T-helper 2 cell treated with Interferon-gamma antibody and Interleukin-4, amounts not matched to agents 100 ng/mL and 5 ng/mL, for 36 hours (primary cell): Measurements from ENCODE around the gene HIF3A. TPM values are rescaled to one million over a fixed set of nuclear protein-coding genes. Genes with fewer than 3 reads are reported as not detected.
"Not testable (repeated sequence)": the region's sequence is repeated elsewhere in the genome, so short reads cannot be mapped to it uniquely, and the experiment has no call there.

Experiments used
- intact Hi-C: fragments of 100-400 bp; cut with micrococcal nuclease; formaldehyde crosslinking; loops from one replicate; pipeline ENCODE4 v1.15.1; 2023
- total RNA-seq: library from RNA; stranded (reverse); gene quantifications from 2 replicates; pipeline ENCODE4 v1.2.3, GENCODE V29; 2022

Gene HIF3A
- total RNA-seq, 1 donor from 2014 or later: not detected

GRCh38 chr19:46291829-46292228 is 5.0 kb upstream of the HIF3A start:
- intact Hi-C loops: no loop called here

- intact Hi-C loops: no loop called here
Observed at GRCh38 chr19:46294494-46294893, 2.3 kb upstream of the HIF3A start.

DNA sequence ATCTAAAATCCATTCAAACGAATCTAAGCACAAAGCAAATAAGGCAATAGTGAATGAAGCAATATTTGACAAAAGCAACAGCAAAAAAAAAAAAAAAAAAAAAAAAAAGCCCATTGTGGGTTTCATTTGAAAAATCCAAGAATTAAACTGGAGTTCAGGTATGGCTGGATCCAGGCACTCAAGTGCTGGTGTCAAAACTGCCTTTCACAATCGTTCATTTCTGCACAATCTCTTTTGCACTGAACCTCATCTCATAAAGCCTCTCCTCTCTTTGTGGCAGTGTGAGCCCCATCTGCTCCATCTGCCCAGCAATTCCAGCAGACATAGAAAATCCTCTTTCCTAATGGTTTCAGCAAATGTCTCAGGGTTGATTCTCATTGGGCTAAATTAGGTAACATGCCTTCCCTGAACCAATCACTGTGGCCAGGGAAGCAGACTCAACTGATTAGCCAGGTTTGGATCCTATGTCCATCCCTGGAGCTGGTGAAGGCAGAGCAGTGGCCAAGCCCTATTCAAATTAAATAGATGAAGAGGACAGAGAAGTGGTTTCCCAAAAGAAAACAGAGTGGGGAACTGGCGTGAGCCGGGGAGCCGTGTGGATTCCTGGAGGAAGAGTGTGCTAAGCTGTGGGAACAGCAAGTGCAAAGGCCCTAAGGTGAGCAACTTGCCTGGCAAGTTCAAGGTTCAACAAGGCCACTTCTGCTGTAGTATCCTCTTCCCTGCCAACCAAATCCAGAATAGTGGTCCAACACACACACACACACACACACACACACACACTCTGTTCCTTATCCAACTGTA is 1.2 kb upstream of the HIF3A start:
- intact Hi-C loops: no loop called here

- intact Hi-C loops: no loop called here
Observed at GRCh38 chr19:46296202-46296480, 701 bp upstream of the HIF3A start.

DNA sequence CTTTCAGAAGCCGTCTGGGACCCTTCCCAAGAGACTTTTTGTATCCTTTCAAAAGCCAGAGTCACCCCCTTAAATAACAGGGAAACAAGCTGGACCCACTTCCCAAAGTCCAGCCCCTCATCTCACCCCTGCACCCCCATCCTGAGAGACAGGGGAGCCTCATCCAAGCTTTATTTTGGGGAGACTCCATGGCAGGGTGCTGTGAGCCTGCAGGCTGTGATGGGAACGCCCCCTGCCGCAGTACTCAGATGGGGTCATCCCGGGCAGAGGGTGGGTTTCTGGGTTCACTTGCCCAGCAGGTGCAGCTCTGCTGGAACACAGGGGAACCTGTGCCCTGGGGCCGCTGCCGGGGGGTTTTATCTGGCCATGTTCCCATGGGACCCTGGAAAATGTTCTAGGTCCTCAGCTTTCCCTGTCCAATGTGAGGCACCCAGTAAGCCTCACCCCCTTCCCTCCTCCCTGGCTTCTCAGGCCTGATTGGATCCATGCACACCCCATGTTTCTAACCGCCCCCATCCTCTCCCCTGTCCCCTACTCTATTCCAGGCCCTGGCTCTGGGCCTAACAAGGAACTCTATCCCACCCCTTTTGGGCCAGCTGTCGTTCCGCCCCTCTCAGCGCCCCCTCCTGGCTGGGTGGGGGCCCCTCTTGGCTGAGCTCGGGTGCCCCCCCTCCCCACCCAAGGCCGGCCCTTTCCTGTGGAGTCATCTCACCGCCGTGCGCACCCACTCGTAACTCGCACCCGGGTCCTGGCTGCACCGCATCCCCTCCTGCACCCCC is 1.0 kb downstream of the HIF3A start:
- intact Hi-C loops: no loop called here

GRCh38 chr19:46298479-46299003 is 1.7 kb downstream of the HIF3A start:
- intact Hi-C loops: no loop called here

- intact Hi-C loops: no loop called here
Observed at GRCh38 chr19:46299004-46299509, 2.2 kb downstream of the HIF3A start.

- intact Hi-C loops: no loop called here
Observed at GRCh38 chr19:46299695-46300094, 2.9 kb downstream of the HIF3A start.

GRCh38 chr19:46303322-46303690 is 6.5 kb downstream of the HIF3A start:
- intact Hi-C loops: no loop called here

GRCh38 chr19:46303691-46304397 is 7.0 kb downstream of the HIF3A start:
- intact Hi-C loops: no loop called here

GRCh38 chr19:46306501-46306900 is 9.7 kb downstream of the HIF3A start:
- intact Hi-C loops: no loop called here

DNA sequence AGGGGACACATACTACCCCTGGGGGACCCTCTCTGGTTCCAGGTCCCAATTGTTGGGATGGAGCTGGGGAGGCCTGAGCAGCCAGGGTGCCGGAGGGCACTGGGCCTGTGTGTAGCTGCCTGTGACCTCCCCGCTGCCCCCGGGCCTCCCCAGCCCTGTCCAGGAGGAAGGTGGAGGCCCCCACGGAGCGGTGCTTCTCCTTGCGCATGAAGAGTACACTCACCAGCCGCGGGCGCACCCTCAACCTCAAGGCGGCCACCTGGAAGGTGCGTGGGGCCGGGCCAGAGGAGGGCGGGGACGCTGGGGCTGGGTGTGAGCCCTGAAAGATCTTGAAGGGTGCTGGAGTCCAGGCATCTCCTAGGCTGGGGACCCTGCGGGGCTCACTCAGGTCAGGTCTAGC is 11.7 kb downstream of the HIF3A start:
- intact Hi-C loops: no loop called here

GRCh38 chr19:46309056-46309455 is 12.2 kb downstream of the HIF3A start:
- intact Hi-C loops: no loop called here

DNA sequence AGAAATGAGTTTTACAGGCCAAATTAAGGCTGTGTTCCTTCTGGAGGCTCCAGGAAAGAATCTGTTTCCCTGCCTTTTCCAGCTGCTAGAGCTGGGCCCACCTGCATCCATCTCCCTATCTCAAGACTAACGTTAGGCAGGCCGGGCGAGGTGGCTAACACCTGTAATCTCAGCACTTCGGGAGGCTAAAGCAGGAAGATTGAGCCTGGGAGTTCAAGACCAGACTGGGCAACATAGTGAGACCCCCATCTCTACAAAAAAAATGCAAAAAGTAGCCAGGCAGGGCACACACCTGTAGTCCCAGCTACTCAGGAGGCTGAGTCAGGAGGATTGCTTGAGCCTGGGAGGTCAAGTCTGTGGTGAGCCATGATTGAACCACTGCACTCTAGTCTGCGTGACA is 14.6 kb downstream of the HIF3A start:
- intact Hi-C loops: no loop called here

GRCh38 chr19:46313540-46314469 is 17.0 kb downstream of the HIF3A start:
- intact Hi-C loops: not testable (repeated sequence)

GRCh38 chr19:46317339-46317738 is 20.5 kb downstream of the HIF3A start:
- intact Hi-C loops: no loop called here

GRCh38 chr19:46319613-46320012 is 22.8 kb downstream of the HIF3A start:
- intact Hi-C loops: no loop called here

GRCh38 chr19:46320559-46320958 is 23.7 kb downstream of the HIF3A start:
- intact Hi-C loops: no loop called here

DNA sequence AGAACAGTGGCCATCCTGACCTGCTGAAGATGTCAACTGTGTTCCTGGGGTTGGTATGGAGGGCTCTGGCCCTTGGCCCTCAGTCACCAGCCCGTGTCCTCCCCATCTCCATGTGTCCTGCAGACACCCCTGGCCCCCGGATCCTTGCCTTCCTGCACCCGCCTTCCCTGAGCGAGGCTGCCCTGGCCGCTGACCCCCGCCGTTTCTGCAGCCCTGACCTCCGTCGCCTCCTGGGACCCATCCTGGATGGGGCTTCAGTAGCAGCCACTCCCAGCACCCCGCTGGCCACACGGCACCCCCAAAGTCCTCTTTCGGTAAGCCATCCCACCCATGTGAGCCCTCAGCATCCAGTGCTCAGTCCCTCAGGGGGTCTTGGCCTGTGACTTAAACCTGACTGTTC is 24.8 kb downstream of the HIF3A start:
- intact Hi-C loops: no loop called here

- intact Hi-C loops: not testable (repeated sequence)
Observed at GRCh38 chr19:46323227-46323626, 26.4 kb downstream of the HIF3A start.

DNA sequence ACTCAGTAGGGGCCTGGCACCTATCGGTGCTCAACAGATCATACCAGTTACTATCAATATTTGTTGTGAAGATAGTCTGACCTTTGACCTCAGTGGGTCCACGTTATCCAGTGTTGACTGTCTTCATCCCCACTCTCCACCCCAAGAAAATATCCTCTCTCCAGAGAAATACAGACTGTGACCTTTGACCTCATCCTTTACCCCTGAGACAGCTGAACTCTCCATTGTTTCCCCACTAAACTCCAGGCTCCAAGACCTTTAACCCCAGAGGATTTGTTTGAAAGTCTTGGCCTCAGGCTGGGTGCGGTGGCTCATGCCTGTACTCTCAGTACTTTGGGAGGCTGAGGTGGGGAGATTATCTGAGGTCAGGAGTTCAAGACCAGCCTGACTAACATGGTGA is 27.4 kb downstream of the HIF3A start:
- intact Hi-C loops: no loop called here
